PC-9 (cell line): ENCODE measurements around the gene PLAGL1. TPM values are rescaled to one million over a fixed set of nuclear protein-coding genes. Genes with fewer than 3 reads are reported as not detected.

Experiments
- BruUV-seq: library from RNA; stranded (reverse); fragments of 400-500 nt; replicated peaks from 2 replicates; lab custom pipeline; 2021; lab: Mats Ljungman, UMichigan
- CTCF ChIA-PET: fragments of 300-600 bp; sonication (Branson Sonifier 250); formaldehyde crosslinking; loops from one replicate; lab custom pipeline; 2022; ENCODE audit warnings: antibody characterized with exemption; lab: Charles Lee
- POLR2A ChIA-PET: fragments of 300-600 bp; sonication (Branson Sonifier 250); formaldehyde crosslinking; loops from one replicate; lab custom pipeline; 2022; ENCODE audit warnings: antibody characterized with exemption; ENCODE audit not compliant: unreplicated experiment; lab: Charles Lee
- DNase-seq, 2 experiments: peaks; one replicate each; pipeline versions ENCODE4 v3.0.0 to v3.0.0-alpha.2; 2015 to 2022; ENCODE audit warnings: mixed read lengths in 1 of 2
- H2AFZ ChIP-seq: fragments of 200-600 bp; sonication (generic); 2 replicates; pipeline ENCODE4 v1.8.1; 2017; ENCODE audit warnings: antibody characterized with exemption
- H3F3A ChIP-seq: fragments of 200-600 bp; sonication (generic); 2 replicates; pipeline ENCODE4 v1.8.1; 2017; ENCODE audit warnings: antibody characterized with exemption, mild to moderate bottlenecking, low read depth; ENCODE audit not compliant: insufficient read depth
- H3K27ac ChIP-seq: fragments of 200-600 bp; sonication (generic); 2 replicates; pipeline ENCODE4 v1.6.1; 2016; ENCODE audit warnings: mixed run types
- H3K27me3 ChIP-seq: fragments of 200-600 bp; sonication (generic); 2 replicates; pipeline ENCODE4 v1.6.1; 2016; ENCODE audit warnings: low read depth, mixed run types; ENCODE audit not compliant: insufficient read depth
- H3K36me3 ChIP-seq: fragments of 200-600 bp; sonication (generic); 2 replicates; pipeline ENCODE4 v1.6.1; 2016; ENCODE audit warnings: low read depth, mixed run types
- H3K4me1 ChIP-seq: fragments of 200-600 bp; sonication (generic); replicated peaks from 2 replicates; pipeline ENCODE4 v1.6.1; 2016; ENCODE audit warnings: mixed run types; ENCODE audit not compliant: insufficient read depth
- H3K4me2 ChIP-seq: fragments of 200-600 bp; sonication (generic); 2 replicates; pipeline ENCODE4 v1.6.1; 2017; ENCODE audit warnings: mixed run types
- H3K4me3 ChIP-seq: fragments of 200-600 bp; sonication (generic); 2 replicates; pipeline ENCODE4 v1.6.1; 2016; ENCODE audit warnings: mixed run types
- H3K79me2 ChIP-seq: fragments of 200-600 bp; sonication (generic); 2 replicates; pipeline ENCODE4 v1.6.1; 2017; ENCODE audit warnings: low read depth, mixed run types
- H3K9me2 ChIP-seq: fragments of 200-600 bp; sonication (generic); 2 replicates; pipeline ENCODE4 v1.8.1; 2017; ENCODE audit warnings: mild to moderate bottlenecking; ENCODE audit not compliant: insufficient read depth
- H3K9me3 ChIP-seq: fragments of 200-600 bp; sonication (generic); 2 replicates; pipeline ENCODE4 v1.8.1; 2016; ENCODE audit warnings: low read depth; ENCODE audit not compliant: insufficient read depth
- H4K20me1 ChIP-seq: fragments of 200-600 bp; sonication (generic); 2 replicates; pipeline ENCODE4 v1.8.1; 2017; ENCODE audit not compliant: insufficient read depth
- EZH2 ChIP-seq: fragments of 200-600 bp; sonication (generic); IDR thresholded peaks from 2 replicates; pipeline ENCODE4 v1.8.0; 2017; ENCODE audit warnings: antibody characterized with exemption, low read depth
- intact Hi-C: fragments of 100-400 bp; cut with micrococcal nuclease; formaldehyde crosslinking; loops from one replicate; pipeline ENCODE4 v1.10.0; 2022; ENCODE audit not compliant: unreplicated experiment
- total RNA-seq: library from RNA; stranded (reverse); gene quantifications from 2 replicates; pipeline ENCODE4 v1.2.3, GENCODE V29; 2021
- TF ChIP-seq, protein P1 (sequence below): fragments of 200-600 bp; sonication (generic); conservative IDR thresholded peaks from 2 replicates; pipeline ENCODE4 v1.6.1; 2017; ENCODE audit warnings: mixed run types, antibody characterized with exemption, mild to moderate bottlenecking, moderate library complexity

PLAGL1 gene
- total RNA-seq, 1 experiment from 2014 or later: 8.3 TPM

GRCh38 chr6:143896126-143896860, 111.8 kb downstream of the PLAGL1 start:
- no peaks in the 10 kb centered on the region for H3K36me3 ChIP-seq
- H3K4me2 ChIP-seq: peak overlapping the region; percentile 62
- no TSS peak for BruUV-seq
- intact Hi-C loops: no loop called here
- H3K9me2 ChIP-seq: no peaks in the 10 kb centered on the region
- peak overlapping the region; percentile 70 for H2AFZ ChIP-seq
- peaks cover 4% of the 10 kb centered on the region; the same call in 1 of the 2 replicates for H3F3A ChIP-seq
- POLR2A ChIA-PET: interaction anchor here (0.6 to 0.8 kb wide), 2 partner anchors 359 to 572 kb away, joined by 4 to 17 read pairs; no protein-coding TSS in a partner anchor
- DNase-seq: peak; percentile 44 to 85
- no peaks in the 10 kb centered on the region for H3K9me3 ChIP-seq
- CTCF ChIA-PET: no interaction called here
- H3K27me3 ChIP-seq: no peaks in the 10 kb centered on the region
- peak overlapping the region; percentile 40; the same call in 1 of the 2 replicates for H3K4me3 ChIP-seq
- H3K79me2 ChIP-seq: no peaks in the 10 kb centered on the region
- peaks cover 15% of the 10 kb centered on the region for H3K4me1 ChIP-seq
- no peaks in the 10 kb centered on the region for H4K20me1 ChIP-seq
- TF ChIP-seq, protein P1, sequence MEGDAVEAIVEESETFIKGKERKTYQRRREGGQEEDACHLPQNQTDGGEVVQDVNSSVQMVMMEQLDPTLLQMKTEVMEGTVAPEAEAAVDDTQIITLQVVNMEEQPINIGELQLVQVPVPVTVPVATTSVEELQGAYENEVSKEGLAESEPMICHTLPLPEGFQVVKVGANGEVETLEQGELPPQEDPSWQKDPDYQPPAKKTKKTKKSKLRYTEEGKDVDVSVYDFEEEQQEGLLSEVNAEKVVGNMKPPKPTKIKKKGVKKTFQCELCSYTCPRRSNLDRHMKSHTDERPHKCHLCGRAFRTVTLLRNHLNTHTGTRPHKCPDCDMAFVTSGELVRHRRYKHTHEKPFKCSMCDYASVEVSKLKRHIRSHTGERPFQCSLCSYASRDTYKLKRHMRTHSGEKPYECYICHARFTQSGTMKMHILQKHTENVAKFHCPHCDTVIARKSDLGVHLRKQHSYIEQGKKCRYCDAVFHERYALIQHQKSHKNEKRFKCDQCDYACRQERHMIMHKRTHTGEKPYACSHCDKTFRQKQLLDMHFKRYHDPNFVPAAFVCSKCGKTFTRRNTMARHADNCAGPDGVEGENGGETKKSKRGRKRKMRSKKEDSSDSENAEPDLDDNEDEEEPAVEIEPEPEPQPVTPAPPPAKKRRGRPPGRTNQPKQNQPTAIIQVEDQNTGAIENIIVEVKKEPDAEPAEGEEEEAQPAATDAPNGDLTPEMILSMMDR: no peak
- H3K27ac ChIP-seq: peak overlapping the region; percentile 60

DNA sequence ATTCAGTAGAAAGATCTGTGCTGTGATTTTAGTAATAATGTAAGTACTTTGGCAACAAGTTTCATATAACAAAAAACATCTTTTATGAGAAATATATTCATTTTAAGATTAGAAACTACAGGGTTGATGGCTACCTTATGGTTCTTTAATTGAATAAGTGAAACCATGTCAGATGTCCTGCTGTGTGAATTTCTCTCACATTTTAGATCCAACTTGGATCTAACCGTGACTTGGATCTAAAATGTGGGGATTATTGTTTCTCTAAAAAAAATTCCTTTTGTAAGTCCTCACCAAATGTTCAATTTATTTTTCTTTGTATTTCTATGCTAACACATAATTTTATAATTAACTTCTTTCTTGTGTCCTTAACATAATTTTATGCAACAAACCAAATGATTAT, 113.4 kb downstream of the PLAGL1 start:
- intact Hi-C loops: no loop called here
- Histone ChIP-seq H3K9me2 (no peaks in the 10 kb centered on the region), H4K20me1 (no peaks in the 10 kb centered on the region), H2AFZ (no peak overlapping the region), H3K79me2 (no peaks in the 10 kb centered on the region), H3K9me3 (no peaks in the 10 kb centered on the region), H3F3A (peaks cover 4% of the 10 kb centered on the region; the same call in 1 of the 2 replicates), H3K36me3 (no peaks in the 10 kb centered on the region), H3K27me3 (no peaks in the 10 kb centered on the region), H3K4me1 (peaks cover 15% of the 10 kb centered on the region), H3K4me2 (no peak overlapping the region), H3K4me3 (no peak overlapping the region), H3K27ac (no peak overlapping the region)
- CTCF ChIA-PET: no interaction called here
- no TSS peak for BruUV-seq
- DNase-seq: no peak
- POLR2A ChIA-PET: no interaction called here
- TF ChIP-seq, protein P1: no peak
- TF ChIP-seq EZH2: no peak

Other genes with a start within 250 kb of the PLAGL1 start
- 15.4 and 18.3 TPM in 2 replicates for gene LTV1, start 164.9 kb downstream of the PLAGL1 start, total RNA-seq
- not detected in 2 replicates for gene ZC2HC1B, start 143.8 kb downstream of the PLAGL1 start, total RNA-seq
- 125 and 127 TPM in 2 replicates for gene SF3B5, start 87.3 kb upstream of the PLAGL1 start, total RNA-seq
- gene STX11, start 142.3 kb upstream of the PLAGL1 start, total RNA-seq: 0.17 and 0.40 TPM in 2 replicates